ENCODE results near the gene BRD7.

The BRD7 gene

GRCh38 chr16:50282955-50283631, 85.7 kb downstream of the BRD7 start:
- no peak for TF ChIP-seq CTCF (IDR thresholded peaks at IDR 0.05; ENCODE audit: extremely low read depth, missing control alignments)
- DNase-seq (ENCODE audit: low spot score), result no peak

GRCh38 chr16:50282010-50282538, 86.7 kb downstream of the BRD7 start:
- DNase-seq (ENCODE audit: low spot score), result peak; percentile 78
- no peak for TF ChIP-seq CTCF (IDR thresholded peaks at IDR 0.05; ENCODE audit: extremely low read depth, missing control alignments)

GRCh38 chr16:50281391-50282009, 87.3 kb downstream of the BRD7 start:
- DNase-seq (ENCODE audit: low spot score), result no peak
- TF ChIP-seq CTCF (IDR thresholded peaks at IDR 0.05; ENCODE audit: extremely low read depth, missing control alignments), result no peak

GRCh38 chr16:50280932-50281331, 87.9 kb downstream of the BRD7 start:
- no peak for DNase-seq (ENCODE audit: low spot score)
- TF ChIP-seq CTCF (IDR thresholded peaks at IDR 0.05; ENCODE audit: extremely low read depth, missing control alignments), result no peak

- DNase-seq (ENCODE audit: low spot score), result no peak
- TF ChIP-seq CTCF (IDR thresholded peaks at IDR 0.05; ENCODE audit: extremely low read depth, missing control alignments), result no peak
Observed at GRCh38 chr16:50279504-50279865, 89.3 kb downstream of the BRD7 start.

GRCh38 chr16:50278251-50278650, 90.5 kb downstream of the BRD7 start:
- no peak for TF ChIP-seq CTCF (IDR thresholded peaks at IDR 0.05; ENCODE audit: extremely low read depth, missing control alignments)
- DNase-seq (ENCODE audit: low spot score), result no peak

- TF ChIP-seq CTCF (IDR thresholded peaks at IDR 0.05; ENCODE audit: extremely low read depth, missing control alignments), result no peak
- no peak for DNase-seq (ENCODE audit: low spot score)
Observed at GRCh38 chr16:50276801-50277555, 91.8 kb downstream of the BRD7 start.
